HG02678 (cell line): ENCODE data around the gene TIGAR.

Experiments used
- ATAC-seq: cut with Tn5 transposase; IDR thresholded peaks from one replicate; pipeline ENCODE4 v1.9.1; 2021; ENCODE audit warnings: mild to moderate bottlenecking, moderate library complexity; ENCODE audit not compliant: unreplicated experiment

TIGAR gene

DNA sequence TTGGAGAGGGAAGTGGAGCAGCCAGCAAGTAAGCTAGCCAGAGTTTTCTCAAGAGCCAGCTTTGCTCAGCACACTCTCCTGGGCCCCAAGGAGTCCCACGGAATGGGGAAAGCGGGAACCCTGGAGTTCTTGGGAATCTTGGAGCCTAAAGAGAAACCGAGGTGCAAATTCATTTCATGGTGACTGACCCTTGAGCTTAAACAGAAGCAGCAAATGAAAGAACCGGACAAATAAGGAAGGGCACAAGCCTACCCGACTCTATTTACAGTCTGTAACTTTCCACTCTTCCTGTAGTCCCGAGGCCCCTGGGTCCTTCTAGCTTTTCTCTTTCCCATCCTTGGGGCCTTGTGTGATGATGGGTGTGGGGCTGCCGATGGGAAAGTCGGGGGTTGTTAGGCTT, 18.1 kb upstream of the TIGAR start:
- ATAC-seq, result no peak

- ATAC-seq, result no peak
Observed at GRCh38 chr12:4303750-4304149, 17.3 kb upstream of the TIGAR start.

DNA sequence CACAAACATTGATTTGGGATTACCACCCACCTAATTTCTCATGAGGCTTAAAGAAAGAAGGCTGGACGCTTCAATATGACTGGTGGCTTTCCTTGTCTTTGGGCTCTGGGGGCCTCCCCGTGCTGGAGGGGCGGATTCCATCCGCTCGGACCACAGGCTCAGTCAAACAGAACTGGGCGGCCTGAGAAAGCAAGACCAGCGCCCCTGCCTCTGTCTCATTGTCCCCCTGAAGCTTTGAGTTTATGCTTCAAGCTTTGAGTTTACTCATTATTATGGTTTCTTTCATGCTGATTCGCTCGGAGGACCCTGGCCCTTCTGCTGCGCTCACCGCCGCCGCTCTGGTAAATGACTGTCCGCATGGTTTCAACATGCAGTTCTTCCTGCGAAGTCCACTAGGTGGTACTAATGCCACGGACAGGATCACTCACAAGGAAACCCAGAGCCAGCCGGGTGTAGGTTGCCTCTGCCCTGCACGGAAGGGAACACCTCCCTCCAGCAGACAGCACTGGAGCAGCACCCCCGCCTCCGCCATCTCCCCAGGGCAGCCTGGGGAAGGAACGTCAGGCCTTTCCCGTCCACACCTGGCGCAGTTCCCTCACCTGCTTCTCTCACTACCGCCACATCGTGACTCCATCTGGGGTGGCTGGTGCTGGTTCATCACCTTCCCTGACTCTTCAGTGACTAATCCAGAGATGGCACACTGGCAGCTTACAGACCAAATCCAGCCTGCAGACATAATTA, 13.2 kb upstream of the TIGAR start:
- ATAC-seq, result no peak

- no peak for ATAC-seq
Observed at GRCh38 chr12:4308334-4308950, 12.6 kb upstream of the TIGAR start.

GRCh38 chr12:4311776-4312175, 9.2 kb upstream of the TIGAR start:
- no peak for ATAC-seq

GRCh38 chr12:4312251-4312650, 8.8 kb upstream of the TIGAR start:
- ATAC-seq, result no peak

GRCh38 chr12:4320497-4320852, 538 bp upstream of the TIGAR start:
- peak; percentile 38 for ATAC-seq

GRCh38 chr12:4322726-4323125, 1.7 kb downstream of the TIGAR start:
- ATAC-seq, result no peak

DNA sequence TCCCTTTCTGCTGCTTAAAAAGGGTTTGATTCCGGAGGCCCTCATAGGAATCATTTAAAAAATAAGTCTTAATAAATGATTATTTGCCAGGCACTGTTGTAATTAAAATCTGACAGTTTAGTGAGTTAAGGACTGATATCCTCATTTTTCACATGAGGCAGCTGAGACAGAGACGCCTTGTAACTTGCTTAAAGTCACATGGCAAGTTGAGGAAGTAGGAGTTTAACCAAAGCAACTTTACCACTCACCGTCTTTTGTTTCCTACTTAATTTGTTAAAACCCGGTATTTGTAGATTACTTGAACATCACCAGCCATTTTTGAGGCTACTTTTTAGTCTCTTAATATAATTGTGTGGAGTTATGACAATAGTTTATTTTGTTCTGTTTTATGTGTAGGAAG, 2.4 kb downstream of the TIGAR start:
- ATAC-seq, result no peak

- ATAC-seq, result no peak
Observed at GRCh38 chr12:4324366-4324765, 3.4 kb downstream of the TIGAR start.

- no peak for ATAC-seq
Observed at GRCh38 chr12:4325966-4326365, 5.0 kb downstream of the TIGAR start.

- ATAC-seq, result no peak
Observed at GRCh38 chr12:4327293-4327692, 6.3 kb downstream of the TIGAR start.

GRCh38 chr12:4330203-4330602, 9.2 kb downstream of the TIGAR start:
- ATAC-seq, result no peak

DNA sequence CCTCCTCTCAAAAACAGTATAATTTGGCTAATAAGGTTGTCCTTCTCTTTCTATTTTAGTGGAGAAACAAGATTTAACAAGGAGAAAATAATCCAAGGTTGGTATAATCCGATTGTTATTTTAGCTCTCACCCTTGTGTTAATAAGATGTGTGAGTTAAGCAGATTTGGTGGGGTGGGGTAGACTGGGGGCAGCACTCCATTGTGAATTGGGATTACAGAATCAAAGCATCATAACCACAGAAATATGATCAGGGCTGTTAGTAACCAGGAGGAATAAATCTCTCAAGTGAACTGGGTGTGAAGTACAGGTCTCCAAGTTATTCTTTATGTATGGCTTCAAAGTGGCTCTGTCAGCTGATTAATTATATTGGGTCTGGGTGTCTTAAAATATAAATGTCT, 10.2 kb downstream of the TIGAR start:
- ATAC-seq, result no peak

GRCh38 chr12:4331842-4332241, 10.8 kb downstream of the TIGAR start:
- no peak for ATAC-seq

DNA sequence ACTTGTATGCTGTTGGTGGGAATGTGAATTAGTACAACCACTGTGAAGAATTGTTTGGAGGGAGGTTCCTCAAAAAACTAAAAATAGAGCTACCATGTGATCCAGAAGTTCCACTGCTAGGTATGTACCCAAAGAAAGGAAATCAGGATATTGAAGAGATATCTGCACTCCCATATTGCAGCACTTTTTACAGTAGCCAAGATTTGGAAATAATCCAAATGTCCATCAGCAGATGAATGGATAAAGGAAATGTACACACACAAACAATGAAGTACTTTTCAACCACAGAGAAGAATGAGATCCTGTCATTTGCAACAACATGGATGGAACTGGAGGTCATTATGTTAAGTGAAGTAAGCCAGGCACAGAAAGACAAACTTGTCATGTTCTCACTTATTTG, 25.9 kb downstream of the TIGAR start:
- ATAC-seq, result no peak

DNA sequence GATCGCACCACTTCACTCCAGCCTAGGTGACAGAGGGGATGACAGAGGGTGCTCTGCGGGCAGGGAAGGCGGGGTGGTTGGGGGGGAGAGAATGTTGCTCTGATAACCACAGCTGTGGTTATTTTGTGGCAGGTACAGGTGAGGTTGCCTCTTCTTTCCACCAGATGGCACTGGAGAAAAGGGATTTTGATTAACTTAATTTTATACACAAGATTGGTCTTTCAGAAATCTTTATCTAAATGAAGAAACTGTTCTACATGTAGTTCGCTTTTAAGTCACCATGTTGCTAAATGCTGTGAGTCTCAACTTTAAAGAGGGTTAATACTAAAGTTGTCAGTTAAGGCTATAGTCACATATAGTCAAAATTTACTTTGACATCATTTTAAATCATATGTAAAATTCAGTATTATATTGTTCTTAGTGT, 32.8 kb downstream of the TIGAR start:
- ATAC-seq, result no peak

- ATAC-seq, result no peak
Observed at GRCh38 chr12:4355156-4356040, 34.4 kb downstream of the TIGAR start.

DNA sequence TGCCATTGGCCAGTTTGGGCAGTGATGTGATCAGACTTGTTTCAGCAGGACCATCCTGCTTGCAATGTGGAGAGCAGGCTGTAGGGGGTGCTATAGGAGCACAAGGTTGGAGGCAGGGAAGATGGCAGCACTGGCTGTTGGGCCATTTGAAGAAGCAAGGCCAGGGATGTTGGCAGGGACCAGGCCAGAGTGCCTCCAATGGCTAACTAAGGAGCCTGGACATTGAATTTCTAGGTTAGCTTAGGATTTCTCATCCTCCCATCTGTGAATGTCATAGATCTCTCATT, 35.0 kb downstream of the TIGAR start:
- ATAC-seq, result no peak

DNA sequence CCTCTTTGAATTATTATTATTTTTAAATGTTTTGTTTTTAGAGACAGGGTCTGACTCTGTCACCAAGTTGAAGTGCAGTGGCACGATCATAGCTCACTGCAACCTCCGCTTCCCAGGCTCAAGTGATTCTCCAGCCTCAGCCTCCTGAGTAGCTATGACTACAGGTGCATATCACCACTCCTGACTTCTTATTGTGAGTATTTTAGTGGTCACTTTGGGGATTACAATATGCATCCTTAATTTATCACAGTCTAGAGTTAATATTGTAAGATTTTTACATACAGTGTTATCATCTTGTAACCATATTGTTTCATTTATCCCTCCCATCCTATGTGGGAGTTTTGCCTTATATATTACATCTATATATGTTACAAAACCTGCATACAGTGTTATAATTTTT, 45.1 kb downstream of the TIGAR start:
- ATAC-seq, result no peak

DNA sequence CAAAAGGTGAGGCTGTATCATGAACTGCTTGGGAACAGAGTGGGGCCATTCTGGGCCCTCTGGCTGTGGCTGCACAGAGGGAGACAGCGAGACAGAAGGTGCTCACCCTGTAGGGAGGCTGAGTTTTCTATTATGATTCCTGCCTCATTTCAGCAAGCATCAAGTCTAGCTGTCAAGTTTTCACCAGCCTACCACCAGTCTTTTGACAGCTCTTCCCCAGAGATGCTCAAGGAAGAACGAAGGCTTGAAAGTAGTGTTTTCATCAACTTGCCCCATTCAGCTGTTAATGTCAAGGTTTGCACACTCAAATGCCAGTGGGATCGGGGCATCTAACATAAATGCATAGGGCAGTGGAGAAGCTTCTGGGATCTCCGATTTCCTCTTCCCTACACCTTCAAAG, 48.5 kb downstream of the TIGAR start:
- no peak for ATAC-seq

DNA sequence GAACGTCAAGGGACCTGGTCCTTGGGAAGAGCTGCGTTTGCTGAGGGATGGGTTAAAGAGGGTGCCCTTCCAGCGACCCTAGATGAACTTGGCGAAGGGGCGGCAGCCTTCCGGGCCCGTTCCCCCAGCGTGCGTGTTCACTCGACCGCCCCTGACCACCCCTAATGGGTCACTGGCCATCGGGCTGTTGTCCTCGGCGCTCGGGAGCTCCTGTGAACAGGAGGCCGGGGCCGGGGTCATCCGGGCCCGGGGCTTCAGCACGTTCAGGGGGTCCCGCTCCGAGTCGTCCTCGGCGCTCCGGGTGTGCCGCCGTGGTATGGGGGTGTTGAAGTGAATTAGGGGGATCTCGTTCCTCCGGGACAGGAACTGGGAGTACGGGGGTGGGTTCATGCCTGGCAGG, 49.3 kb downstream of the TIGAR start:
- no peak for ATAC-seq
